KOPT-K1 (cell line): ENCODE results near the gene EDEM2.
"Not testable (repeated sequence)": the region's sequence is repeated elsewhere in the genome, so short reads cannot be mapped to it uniquely, and the experiment has no call there.

ENCODE experiments used
- H3K27ac ChIP-seq: fragments of 200-600 bp; sonication (generic); 2 replicates; pipeline ENCODE4 v1.5.1; 2016; ENCODE audit warnings: antibody characterized with exemption, mild to moderate bottlenecking, low read depth, low read length; ENCODE audit not compliant: poor library complexity, severe bottlenecking
- H3K36me3 ChIP-seq: fragments of 200-600 bp; sonication (generic); 2 replicates; pipeline ENCODE4 v1.5.1; 2017; ENCODE audit warnings: antibody characterized with exemption, mild to moderate bottlenecking, low read length, moderate library complexity; ENCODE audit not compliant: insufficient read depth
- H3K9me3 ChIP-seq: fragments of 200-600 bp; sonication (generic); 2 replicates; pipeline ENCODE4 v1.5.1; 2017; ENCODE audit warnings: antibody characterized with exemption, low read length, mild to moderate bottlenecking; ENCODE audit not compliant: insufficient read depth, poor library complexity, severe bottlenecking

Gene EDEM2

DNA sequence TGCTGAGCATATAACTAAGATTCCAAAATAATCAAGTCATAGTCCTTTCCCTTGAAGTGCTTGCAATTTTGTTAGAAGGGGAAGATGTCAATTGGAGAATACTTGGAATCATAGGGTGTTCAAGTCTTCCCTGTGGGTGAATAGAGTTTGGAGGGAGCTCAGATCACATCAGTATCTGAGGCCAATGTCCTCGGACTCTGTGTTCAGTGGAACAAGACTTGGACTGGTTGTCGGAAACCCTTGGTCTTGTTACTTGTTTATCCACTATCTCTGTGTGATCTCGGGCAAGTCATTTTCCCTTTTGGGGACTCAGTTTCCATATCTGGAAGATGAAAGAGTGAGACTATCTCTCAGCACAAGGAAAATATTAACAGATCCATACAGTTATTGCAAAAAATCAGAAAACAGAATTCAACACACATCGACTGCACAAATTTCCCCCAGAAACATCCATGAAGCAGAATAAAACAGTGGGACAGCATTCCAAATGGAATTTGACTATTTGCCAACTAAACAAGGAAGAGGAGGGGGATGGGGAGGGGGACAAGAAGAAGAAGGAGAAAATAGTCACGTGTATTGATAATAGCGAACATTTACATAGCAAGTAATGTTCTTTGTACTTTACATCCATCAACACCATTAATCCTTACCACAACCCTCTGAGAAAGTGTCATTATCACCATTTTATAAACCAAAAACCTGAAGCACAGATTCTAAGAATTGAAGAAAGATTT is 3.9 kb upstream of the EDEM2 start:
- Histone ChIP-seq H3K9me3 (no peaks in the 10 kb centered on the region), H3K27ac (no peak overlapping the region), H3K36me3 (no peaks in the 10 kb centered on the region)

DNA sequence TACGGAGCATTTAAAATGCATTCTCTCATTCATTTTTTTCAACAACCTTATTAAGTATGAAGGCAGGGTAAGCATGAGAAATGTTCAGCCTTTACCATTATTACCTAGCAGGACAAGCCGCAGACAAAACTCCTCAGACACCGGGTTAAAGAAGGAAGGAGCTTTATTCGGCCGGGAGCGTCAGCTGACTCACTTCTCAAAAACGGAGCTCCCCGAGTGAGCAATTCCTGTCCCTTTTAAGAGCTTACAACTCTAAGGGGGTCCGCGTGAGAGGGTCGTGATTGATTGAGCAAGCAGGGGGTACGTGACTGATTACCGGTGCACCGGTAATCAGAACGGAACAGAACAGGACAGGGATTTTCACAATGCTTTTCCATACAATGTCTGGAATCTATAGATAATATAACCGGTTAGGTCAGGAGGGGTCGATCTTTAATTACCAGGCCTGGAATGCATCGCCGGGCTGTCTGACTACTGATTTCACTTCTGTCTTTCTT is 487 bp upstream of the EDEM2 start:
- H3K9me3 ChIP-seq: not testable (repeated sequence)
- peak overlapping the region; percentile 67 for H3K27ac ChIP-seq
- peaks cover 21% of the 10 kb centered on the region for H3K36me3 ChIP-seq

DNA sequence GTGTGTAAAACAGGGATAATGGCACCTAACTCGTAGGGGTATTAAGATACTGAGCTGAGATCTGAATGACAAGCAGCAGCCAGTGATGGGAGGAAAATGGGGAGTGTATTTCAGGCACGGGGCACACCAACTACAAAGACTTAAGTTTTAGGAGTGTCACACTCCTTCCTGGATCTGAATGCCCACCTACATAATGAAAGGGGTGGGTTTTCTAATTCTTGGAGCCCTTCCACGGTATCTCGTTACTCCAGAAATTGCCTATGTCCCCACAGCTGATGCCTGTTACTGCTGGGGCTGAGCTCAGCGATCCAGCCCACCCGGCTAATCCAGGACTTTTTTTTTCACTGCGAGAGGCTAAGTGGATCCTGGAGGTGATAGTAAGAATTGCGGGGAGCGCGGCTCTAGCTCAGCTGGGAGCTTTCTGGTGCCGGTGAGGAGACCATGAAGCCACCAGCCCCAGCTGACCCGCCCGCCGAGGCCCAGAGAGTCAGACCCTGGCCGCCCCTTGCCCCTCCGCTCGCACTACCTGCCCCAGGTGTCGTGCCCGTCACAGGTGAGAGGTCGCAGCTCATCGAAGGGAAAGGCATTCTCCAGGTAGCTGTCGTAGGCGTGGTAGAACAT is 727 bp downstream of the EDEM2 start:
- peaks cover 33% of the 10 kb centered on the region for H3K36me3 ChIP-seq
- H3K9me3 ChIP-seq: no peaks in the 10 kb centered on the region
- H3K27ac ChIP-seq: peak overlapping the region; percentile 67

- no peak overlapping the region for H3K27ac ChIP-seq
- no peaks in the 10 kb centered on the region for H3K9me3 ChIP-seq
- peaks cover 46% of the 10 kb centered on the region for H3K36me3 ChIP-seq
Measured at GRCh38 chr20:35145141-35145564, 2.0 kb downstream of the EDEM2 start.

DNA sequence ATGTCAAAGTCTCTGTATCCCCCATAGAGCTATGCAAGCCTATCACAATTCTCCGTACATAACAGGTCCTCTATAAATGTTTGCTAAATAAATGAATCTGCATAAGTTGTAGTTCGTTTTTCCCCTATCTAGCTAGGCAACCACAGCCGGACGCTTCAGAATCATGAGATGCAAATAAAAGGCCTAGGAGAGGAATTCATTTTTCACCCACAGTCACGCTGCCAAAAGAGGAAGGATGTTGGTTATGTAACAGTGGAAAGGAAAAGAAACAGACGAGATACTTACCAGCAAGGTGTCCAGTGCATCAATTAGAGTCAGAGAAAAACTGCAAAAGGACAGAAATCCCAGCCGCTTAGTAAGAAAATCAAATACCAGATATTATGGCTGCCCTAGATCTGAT is 2.4 kb downstream of the EDEM2 start:
- Histone ChIP-seq H3K36me3 (peaks cover 50% of the 10 kb centered on the region), H3K9me3 (no peaks in the 10 kb centered on the region), H3K27ac (no peak overlapping the region)

- Histone ChIP-seq H3K9me3 (no peaks in the 10 kb centered on the region), H3K27ac (no peak overlapping the region), H3K36me3 (peaks cover 92% of the 10 kb centered on the region)
Measured at GRCh38 chr20:35135867-35136586, 11.1 kb downstream of the EDEM2 start.

- Histone ChIP-seq H3K27ac (no peak overlapping the region), H3K36me3 (peaks cover 92% of the 10 kb centered on the region), H3K9me3 (no peaks in the 10 kb centered on the region)
Measured at GRCh38 chr20:35134880-35135279, 12.3 kb downstream of the EDEM2 start.

DNA sequence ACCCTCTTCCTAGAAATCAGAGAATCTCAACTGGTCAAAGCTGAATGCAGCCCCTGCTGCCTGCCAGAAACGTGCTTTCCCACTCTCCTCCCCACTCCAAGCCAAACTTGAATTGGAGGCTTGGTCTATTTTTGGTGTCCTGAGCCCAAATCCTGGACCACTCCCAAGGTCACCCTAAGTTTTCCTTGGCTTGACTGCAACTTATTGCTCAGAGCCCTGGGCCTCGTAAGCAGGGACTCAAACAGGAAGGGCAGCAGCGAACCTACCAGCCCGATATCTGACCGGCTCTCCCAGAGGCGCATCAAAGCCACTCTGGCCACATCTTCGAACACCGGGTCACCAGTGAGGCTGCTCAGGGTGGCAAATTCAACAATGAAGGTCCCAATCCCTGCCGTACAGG is 12.7 kb downstream of the EDEM2 start:
- Histone ChIP-seq H3K9me3 (no peaks in the 10 kb centered on the region), H3K27ac (no peak overlapping the region), H3K36me3 (peaks cover 92% of the 10 kb centered on the region)

DNA sequence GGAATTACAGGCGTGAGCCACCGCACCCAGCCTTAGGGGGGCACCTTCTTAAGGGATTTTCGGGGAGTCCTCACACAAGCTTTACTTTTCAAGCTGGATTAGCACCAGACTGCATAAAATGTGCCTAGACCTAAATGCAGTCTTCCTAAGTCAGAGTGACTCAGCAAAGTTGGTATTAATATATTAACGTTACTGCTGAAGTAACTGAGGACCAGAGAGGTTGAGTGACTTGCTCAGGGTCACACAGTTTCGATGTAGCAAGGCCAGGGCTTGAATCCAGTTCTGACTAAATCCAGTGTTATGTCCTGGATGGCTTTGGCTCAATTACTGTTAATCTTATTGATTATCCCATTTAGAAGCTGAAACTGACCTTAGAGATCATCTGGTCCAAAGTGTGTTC is 13.4 kb downstream of the EDEM2 start:
- Histone ChIP-seq H3K27ac (no peak overlapping the region), H3K9me3 (no peaks in the 10 kb centered on the region), H3K36me3 (peaks cover 85% of the 10 kb centered on the region)

GRCh38 chr20:35133031-35133430 is 14.1 kb downstream of the EDEM2 start:
- H3K36me3 ChIP-seq: peaks cover 84% of the 10 kb centered on the region

DNA sequence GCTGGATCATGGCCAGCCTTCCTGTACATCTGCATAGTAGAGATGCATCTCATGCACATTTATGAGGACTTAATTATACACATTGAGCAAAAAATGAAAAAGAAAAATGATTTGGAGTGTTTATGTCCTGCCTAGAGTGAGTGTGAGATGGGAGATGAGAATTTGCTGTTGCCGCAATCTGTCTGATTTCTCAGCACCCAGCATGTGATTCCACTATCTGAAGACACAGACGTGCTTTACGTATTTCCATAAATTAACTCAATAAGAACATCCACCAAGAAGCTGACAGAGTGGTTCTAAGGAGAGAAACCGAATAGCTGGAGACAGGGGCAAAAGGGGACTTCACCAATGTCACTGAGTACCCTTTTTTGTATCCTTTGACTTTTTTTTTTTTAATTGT is 15.2 kb downstream of the EDEM2 start:
- H3K36me3 ChIP-seq: peaks cover 84% of the 10 kb centered on the region

More at GRCh38 chr20:35133031-35133430, 14.1 kb downstream of the EDEM2 start:
- H3K27ac ChIP-seq: no peak overlapping the region
- H3K9me3 ChIP-seq: no peaks in the 10 kb centered on the region

DNA sequence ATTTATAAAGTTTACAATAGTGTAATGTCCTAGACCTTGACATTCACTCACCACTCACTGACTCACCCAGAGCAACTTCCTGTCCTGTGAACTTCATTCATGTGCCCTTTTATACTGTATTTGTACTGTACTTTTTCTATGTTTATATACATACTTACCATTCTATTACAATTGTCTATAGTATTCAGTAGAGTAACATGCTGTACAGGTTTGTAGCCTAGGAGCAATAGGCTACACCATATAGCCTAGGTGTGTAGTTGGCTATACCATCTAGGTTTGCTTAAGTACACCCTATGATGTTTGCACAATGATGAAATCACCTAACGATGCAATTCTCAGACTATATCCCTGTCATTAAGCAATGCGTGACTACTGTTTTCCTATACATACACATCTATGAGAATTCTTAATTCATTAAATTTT is 17.5 kb downstream of the EDEM2 start:
- no peaks in the 10 kb centered on the region for H3K9me3 ChIP-seq
- no peak overlapping the region for H3K27ac ChIP-seq
- H3K36me3 ChIP-seq: peaks cover 81% of the 10 kb centered on the region

More for the DNA sequence above, 15.2 kb downstream of the EDEM2 start:
- H3K27ac ChIP-seq: no peak overlapping the region
- no peaks in the 10 kb centered on the region for H3K9me3 ChIP-seq

DNA sequence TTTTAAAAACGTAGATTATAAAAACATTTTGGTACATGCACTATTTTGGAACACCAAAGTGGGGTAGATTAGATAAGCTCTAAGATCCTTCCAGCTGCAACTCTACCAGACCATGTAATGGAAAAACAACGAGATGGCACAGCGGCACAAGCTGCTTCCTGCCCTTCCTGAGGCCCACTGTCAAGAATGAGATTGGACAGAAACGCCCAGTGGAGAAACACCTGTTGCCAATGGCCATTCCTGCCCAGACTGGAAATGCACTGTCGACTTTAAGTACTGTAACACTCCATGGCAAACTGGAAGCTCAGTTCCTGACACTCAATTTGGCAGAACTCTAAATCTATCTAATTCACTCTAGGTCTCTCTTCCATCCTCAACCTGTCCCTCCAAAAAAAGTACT is 21.4 kb downstream of the EDEM2 start:
- Histone ChIP-seq H3K27ac (no peak overlapping the region), H3K36me3 (peaks cover 81% of the 10 kb centered on the region), H3K9me3 (no peaks in the 10 kb centered on the region)

- Histone ChIP-seq H3K27ac (no peak overlapping the region), H3K9me3 (no peaks in the 10 kb centered on the region), H3K36me3 (peaks cover 86% of the 10 kb centered on the region)
Measured at GRCh38 chr20:35122756-35123405, 24.3 kb downstream of the EDEM2 start.

- no peak overlapping the region for H3K27ac ChIP-seq
- peaks cover 86% of the 10 kb centered on the region for H3K36me3 ChIP-seq
- no peaks in the 10 kb centered on the region for H3K9me3 ChIP-seq
Measured at GRCh38 chr20:35121186-35121585, 25.9 kb downstream of the EDEM2 start.
